Purkinje cell (primary cell): ENCODE results near the gene UNC45A. TPM values are rescaled to one million over a fixed set of nuclear protein-coding genes. Genes with fewer than 3 reads are reported as not detected.

Experiments used
- polyA plus RNA-seq: library from polyadenylated mRNA; unstranded; fragments of >200 nt; fragmentation: Nextera tagmentation; gene quantifications from 2 replicates; pipeline ENCODE4 v1.2.1, GENCODE V29; 2014

Gene UNC45A
- polyA plus RNA-seq: 8.3 and 9.6 TPM in 2 replicates

GRCh38 chr15:90934949-90935751 is at the start of gene UNC45A:
Gene UNC45A, plus strand, starts transcription at chr15:90935285. Its CDS starts 40 bp downstream, at chr15:90935325.

GRCh38 chr15:90902840-90903732 is 32.0 kb upstream of the UNC45A start, which contains the start of gene MAN2A2:
Gene MAN2A2, plus strand, starts transcription at chr15:90903302. Its CDS starts 906 bp downstream, at chr15:90904208.

GRCh38 chr15:90931828-90932659 is 3.0 kb upstream of the UNC45A start, which contains the start of gene HDDC3:
Gene HDDC3, minus strand, starts transcription at chr15:90932549. Its CDS starts 9 bp downstream, at chr15:90932540.

GRCh38 chr15:90954712-90955623 is 19.9 kb downstream of the UNC45A start, which contains the start of gene RCCD1:
Gene RCCD1, plus strand, starts transcription at chr15:90954884. Its CDS starts 1,851 bp downstream, at chr15:90956735.

GRCh38 chr15:90994417-90995311 is 59.6 kb downstream of the UNC45A start, which contains the start of gene PRC1:
Gene PRC1, minus strand, starts transcription at chr15:90994535. Its CDS starts 118 bp downstream, at chr15:90994417.

Other genes with a start within 250 kb of the UNC45A start
- 13.7 and 24.4 TPM in 2 replicates for gene BLM, start 217.9 kb upstream of the UNC45A start, polyA plus RNA-seq
- gene FURIN, start 66.7 kb upstream of the UNC45A start, polyA plus RNA-seq: 3.5 and 4.7 TPM in 2 replicates
- not detected in 2 replicates for gene FES, start 50.8 kb upstream of the UNC45A start, polyA plus RNA-seq
- gene MAN2A2, start 32.0 kb upstream of the UNC45A start, polyA plus RNA-seq: 11.1 and 42.8 TPM in 2 replicates
- 7.9 and 20.9 TPM in 2 replicates for gene HDDC3, start 2.7 kb upstream of the UNC45A start, polyA plus RNA-seq
- gene RCCD1, start 19.6 kb downstream of the UNC45A start, polyA plus RNA-seq: 0.66 and 1.2 TPM in 2 replicates
- 3.6 and 6.8 TPM in 2 replicates for gene PRC1, start 59.2 kb downstream of the UNC45A start, polyA plus RNA-seq
- gene VPS33B, start 87.3 kb downstream of the UNC45A start, polyA plus RNA-seq: 12.4 and 28.9 TPM in 2 replicates
- 2.0 and 24.1 TPM in 2 replicates for gene SV2B, start 165.0 kb downstream of the UNC45A start, polyA plus RNA-seq